ENCODE measurements around the gene GIT2. TPM values are rescaled to one million over a fixed set of nuclear protein-coding genes. Genes with fewer than 3 reads are reported as not detected.

Gene GIT2
- total and polyA plus RNA-seq, 2 of the 8 experiments (the other 6 are each of a cell fraction or from before 2014, with no cell fraction given), result 9.6 to 20.7 TPM

GRCh38 chr12:109998904-109999648 lies 2.9 kb upstream of the GIT2 start, which contains the start of gene ANKRD13A:
Gene ANKRD13A (plus strand): TSS chr12:109999430. CDS start chr12:109999689, 259 bp downstream.
- H2BK20ac ChIP-seq (ENCODE audit: low read length), result peak within 1 kb of the TSS; percentile 99
- peak; percentile 82 to 91 for DNase-seq (ENCODE audit: low read depth in 1 of 2, low spot score in 2 of 2)
- H3K4me3 ChIP-seq (ENCODE audit: extremely low read depth in 1 of 4, insufficient read depth in 2 of 4, low read depth in 3 of 4, low read length in 4 of 4), result peak within 1 kb of the TSS; percentile 54 to 93 (median 83)
- WGBS, 2 experiments (ENCODE audit: extremely low coverage in 1 of 2, insufficient coverage in 1 of 2, insufficient read length in 1 of 2, insufficient replicate concordance in 2 of 2, low coverage in 1 of 2, low lambda C conversion rate in 2 of 2, missing lambda C conversion rate in 1 of 2), result 3% methylated on average over 38 of the region's 62 CpGs; no CpG with 5 or more reads in 1 of the 2 experiments
- peak within 1 kb of the TSS; percentile 98 for H2BK15ac ChIP-seq (ENCODE audit: low read length)
- H3K4ac ChIP-seq (replicated peaks; ENCODE audit: insufficient read length, low read depth, low read length), result no peak within 1 kb of the TSS
- H3K79me1 ChIP-seq (ENCODE audit: low read depth, low read length), result no peaks in the 10 kb centered on the region
- H3K23ac ChIP-seq (ENCODE audit: insufficient read length), result no peak within 1 kb of the TSS
- peak within 1 kb of the TSS; percentile 56 for H3K56ac ChIP-seq (replicated peaks; ENCODE audit: insufficient read length, low read depth, low read length)
- H3K18ac ChIP-seq (ENCODE audit: extremely low read depth, low read length), result peak within 1 kb of the TSS; percentile 100
- peak within 1 kb of the TSS; percentile 55 for H4K5ac ChIP-seq (ENCODE audit: insufficient read length, low read depth, low read length)
- peak within 1 kb of the TSS; percentile 96 for H2AFZ ChIP-seq (ENCODE audit: low read length)
- peaks cover 0 to 2% of the 10 kb centered on the region in 2 experiments for H4K20me1 ChIP-seq (replicated peaks in 1 of 2; ENCODE audit: control insufficient read depth in 1 of 2, insufficient read depth in 2 of 2, low read length in 2 of 2)
- peaks cover 0 to 9% (median 7%) of the 10 kb centered on the region in 4 experiments; a peak in 5 of 7 replicates for H3K27me3 ChIP-seq (replicated peaks in 1 of 4; ENCODE audit: control insufficient read depth in 3 of 4, extremely low read depth in 1 of 4, insufficient read depth in 3 of 4, low read length in 3 of 4)
- no peak within 1 kb of the TSS for H2AK5ac ChIP-seq (ENCODE audit: low read depth, low read length)
- peak within 1 kb of the TSS; percentile 98 for H3K27ac ChIP-seq (ENCODE audit: low read depth, low read length)
- no peaks in the 10 kb centered on the region for H3K36me3 ChIP-seq (ENCODE audit: control insufficient read depth in 2 of 4, insufficient read depth in 4 of 4, low read length in 3 of 4)
- no peak for FAIRE-seq
- peaks cover 17% of the 10 kb centered on the region for H3K23me2 ChIP-seq (ENCODE audit: low read depth, low read length)
- H3K79me2 ChIP-seq (ENCODE audit: control insufficient read depth in 1 of 2, insufficient read depth in 2 of 2, low read length in 2 of 2), result peaks cover 0 to 12% of the 10 kb centered on the region in 2 experiments; a peak in 2 of 4 replicates
- H2BK120ac ChIP-seq (replicated peaks; ENCODE audit: low read depth, low read length), result peak within 1 kb of the TSS; percentile 11
- ChIA-PET CTCF (ENCODE audit: partially characterized antibody) (interaction anchor here (1.6 to 3.1 kb wide), 2 partner anchors 22 to 72 kb away, joined by 4 to 8 read pairs; no protein-coding TSS in a partner anchor), POLR2A (ENCODE audit: partially characterized antibody) (interaction anchor here (0.6 to 1.1 kb wide), 3 partner anchors 9 to 451 kb away, joined by 3 read pairs; partner anchors contain the start of gene ARPC3)
- H4K91ac ChIP-seq (replicated peaks; ENCODE audit: insufficient read length, low read length), result peak within 1 kb of the TSS; percentile 54
- H3K4me2 ChIP-seq (ENCODE audit: insufficient read depth in 1 of 2, low read depth in 2 of 2, low read length in 2 of 2), result peak within 1 kb of the TSS; percentile 86 to 100
- no peaks in the 10 kb centered on the region for H3K9me3 ChIP-seq (ENCODE audit: insufficient read depth in 2 of 2, low read depth in 1 of 2, low read length in 1 of 2)
- H3K4me1 ChIP-seq (replicated peaks in 1 of 4; ENCODE audit: control insufficient read depth in 3 of 4, insufficient read depth in 4 of 4, low read length in 3 of 4), result peaks cover 2 to 8% (median 4%) of the 10 kb centered on the region in 4 experiments; a peak in 5 of 7 replicates
- H2BK12ac ChIP-seq (ENCODE audit: low read depth, low read length), result peak within 1 kb of the TSS; percentile 99; the same call in 1 of the 2 replicates
- peak within 1 kb of the TSS; percentile 77 to 98 (median 90) for H3K9ac ChIP-seq (replicated peaks in 1 of 4; ENCODE audit: extremely low read depth in 1 of 4, low read depth in 3 of 4, low read length in 3 of 4)
- peak within 1 kb of the TSS; percentile 83 for H4K8ac ChIP-seq (ENCODE audit: extremely low read depth, insufficient read depth, low read length)
- no peak within 1 kb of the TSS for H3K14ac ChIP-seq (ENCODE audit: insufficient read length)
- H2BK5ac ChIP-seq (ENCODE audit: low read depth, low read length), result peak within 1 kb of the TSS; percentile 94
- TF ChIP-seq NRF1 (IDR thresholded peaks at IDR 0.05; ENCODE audit: low read depth, low read length) (no peak), POLR2AphosphoS5 (IDR thresholded peaks at IDR 0.05; ENCODE audit: low read depth, low read length) (no peak; the same call in 1 of the 2 replicates), SP1 (IDR thresholded peaks at IDR 0.05; ENCODE audit: low read depth, low read length) (peak; percentile 79), SP2 (IDR thresholded peaks at IDR 0.05; ENCODE audit: low read length) (no peak), SUZ12 (IDR thresholded peaks at IDR 0.05; ENCODE audit: low read length) (no peak), NANOG (IDR thresholded peaks at IDR 0.05; ENCODE audit: insufficient read depth, low read depth, low read length, poor library complexity, severe bottlenecking) (no peak), EP300 (IDR thresholded peaks at IDR 0.05; ENCODE audit: borderline replicate concordance in 1 of 2, low read depth in 2 of 2, low read length in 2 of 2) (peak in 1 of 2 experiments; percentile 100; a peak in 2 of 3 replicates), SIRT6 (IDR thresholded peaks at IDR 0.05; ENCODE audit: low read length) (no peak), ZNF274 (IDR thresholded peaks at IDR 0.05; ENCODE audit: borderline replicate concordance, extremely low read depth, low read length) (no peak), SIX5 (IDR thresholded peaks at IDR 0.05; ENCODE audit: low read depth, low read length) (peak; percentile 80)
- TF ChIP-seq, protein P1, sequence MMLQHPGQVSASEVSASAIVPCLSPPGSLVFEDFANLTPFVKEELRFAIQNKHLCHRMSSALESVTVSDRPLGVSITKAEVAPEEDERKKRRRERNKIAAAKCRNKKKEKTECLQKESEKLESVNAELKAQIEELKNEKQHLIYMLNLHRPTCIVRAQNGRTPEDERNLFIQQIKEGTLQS (IDR thresholded peaks at IDR 0.05; ENCODE audit: insufficient read depth, low read depth, low read length), result no peak
